Activated CD8-positive, alpha-beta T cell treated with anti-CD3 and anti-CD28 coated beads for 36 hours (primary cell): ENCODE data around the gene RACK1. TPM values are rescaled to one million over a fixed set of nuclear protein-coding genes. Genes with fewer than 3 reads are reported as not detected.

Experiments
- ATAC-seq: fragments of 200-7000 bp; cut with Tn5 transposase; one replicate; pipeline ENCODE4 v1.10.0; 2021; ENCODE audit warnings: mild to moderate bottlenecking, moderate library complexity
- CTCF ChIA-PET: fragments of 350-600 bp; sonication (Branson Sonifier 250); formaldehyde crosslinking; loops from one replicate; lab custom pipeline; 2021; ENCODE audit warnings: antibody characterized with exemption; lab: Charles Lee
- POLR2A ChIA-PET: fragments of 350-600 bp; sonication (Branson Sonifier 250); formaldehyde crosslinking; loops from one replicate; lab custom pipeline; 2021; ENCODE audit warnings: antibody characterized with exemption; lab: Charles Lee
- DNase-seq: peaks from one replicate; pipeline ENCODE4 v3.0.0-alpha.2; 2020
- H3K27ac Mint-ChIP-seq: one replicate; pipeline ENCODE4 v1.8.0; 2021; ENCODE audit warnings: mild to moderate bottlenecking, mixed read lengths
- H3K27me3 Mint-ChIP-seq: one replicate; pipeline ENCODE4 v1.8.0; 2021; ENCODE audit warnings: mixed read lengths
- H3K36me3 Mint-ChIP-seq: one replicate; pipeline ENCODE4 v1.8.0; 2021; ENCODE audit warnings: low read depth, mixed read lengths
- H3K4me1 Mint-ChIP-seq: one replicate; pipeline ENCODE4 v1.8.0; 2021; ENCODE audit warnings: low read depth, mixed read lengths
- H3K4me3 Mint-ChIP-seq: one replicate; pipeline ENCODE4 v1.8.0; 2021; ENCODE audit warnings: mild to moderate bottlenecking, moderate library complexity, mixed read lengths
- H3K9me3 Mint-ChIP-seq: one replicate; pipeline ENCODE4 v1.8.0; 2021; ENCODE audit warnings: mixed read lengths
- CTCF ChIP-seq: fragments of 200-600 bp; IDR thresholded peaks from one replicate; pipeline ENCODE4 v1.8.0; 2022; ENCODE audit warnings: antibody characterized with exemption, mild to moderate bottlenecking
- intact Hi-C: fragments of 100-400 bp; cut with micrococcal nuclease; formaldehyde crosslinking; loops from one replicate; pipeline ENCODE4 v1.10.0; 2022
- total RNA-seq, 2 experiments: library from RNA; stranded (reverse); gene quantifications; one replicate each; pipeline ENCODE4 v1.2.3, GENCODE V29; 2021

The RACK1 gene
- total RNA-seq, 2 experiments from 2014 or later, result 2,759 to 2,801 TPM

- CTCF ChIA-PET, result interaction anchor here (8.4 kb wide), 1 partner anchor 13 kb away, joined by 80 read pairs; no protein-coding TSS in a partner anchor
- H3K9me3 Mint-ChIP-seq, result no peaks in the 10 kb centered on the region
- H3K27ac Mint-ChIP-seq, result peak overlapping the region; percentile 15
- POLR2A ChIA-PET, result interaction anchor here (8.4 kb wide), 1 partner anchor 12 kb away, joined by 159 read pairs; no protein-coding TSS in a partner anchor
- H3K4me3 Mint-ChIP-seq, result peak overlapping the region; percentile 78
- peaks cover 29% of the 10 kb centered on the region for H3K4me1 Mint-ChIP-seq
- peaks cover 7% of the 10 kb centered on the region for H3K36me3 Mint-ChIP-seq
- TF ChIP-seq CTCF, result no peak
- ATAC-seq (peak; percentile 9), DNase-seq (no peak)
- H3K27me3 Mint-ChIP-seq, result peaks cover 28% of the 10 kb centered on the region
- intact Hi-C loops, result no loop called here
Observed at GRCh38 chr5:181203777-181204112, 40.0 kb downstream of the RACK1 start.

DNA sequence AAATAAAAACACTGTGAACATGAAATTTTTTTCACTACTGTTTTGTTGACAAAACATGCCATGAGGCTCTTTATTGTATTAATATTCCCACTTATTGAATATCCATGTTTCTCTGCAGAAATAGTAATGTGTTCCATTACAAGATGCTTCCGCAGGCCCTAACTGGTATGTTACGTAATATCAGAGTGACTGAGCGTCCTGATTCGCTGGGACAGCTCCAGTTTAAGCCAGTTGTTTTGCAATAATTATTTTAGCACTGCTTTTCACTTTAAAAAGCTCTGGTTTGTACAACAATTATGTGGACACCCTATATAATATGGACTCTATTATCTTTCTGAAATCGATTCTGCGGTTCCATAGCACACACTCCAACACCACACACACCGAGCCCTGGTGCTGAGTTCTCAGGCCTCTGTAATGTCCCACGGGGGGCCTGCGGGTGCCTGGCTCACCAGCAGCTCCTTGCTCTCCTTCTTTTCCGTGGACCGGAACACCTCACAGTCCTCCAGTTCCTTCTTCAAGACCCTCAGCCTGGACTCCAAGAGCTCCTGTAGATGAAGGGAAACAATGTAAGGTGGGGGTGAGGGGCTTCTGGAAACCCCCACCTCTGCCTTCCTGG is 40.5 kb downstream of the RACK1 start:
- Mint-ChIP-seq H3K9me3 (no peaks in the 10 kb centered on the region), H3K4me3 (peak overlapping the region; percentile 78)

DNA sequence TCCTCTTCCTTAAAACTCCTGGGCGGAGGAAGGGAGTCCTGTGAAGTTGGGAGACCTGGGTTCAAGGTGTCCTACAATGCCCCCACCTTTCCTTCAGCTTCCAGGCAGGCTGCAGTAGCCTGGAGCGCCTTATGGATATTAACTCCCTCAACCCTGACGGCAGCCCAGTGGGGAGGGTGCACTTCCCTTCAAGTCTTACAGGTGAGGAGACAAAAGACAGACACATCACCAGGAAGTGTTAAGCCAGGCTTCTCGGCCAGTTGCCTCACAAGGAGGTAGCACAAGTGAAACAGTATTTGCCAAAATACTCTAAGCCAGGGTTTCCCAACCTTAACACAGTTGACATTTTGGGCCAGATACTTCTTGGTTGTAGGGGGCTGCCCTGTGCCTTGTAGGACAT is 42.9 kb downstream of the RACK1 start:
- CTCF ChIA-PET, result interaction anchor here (1.2 to 8.4 kb wide), 2 partner anchors 10 to 33 kb away, joined by 3 to 80 read pairs; no protein-coding TSS in a partner anchor
- H3K4me3 Mint-ChIP-seq, result no peak overlapping the region

More for the DNA sequence above, 40.5 kb downstream of the RACK1 start:
- Mint-ChIP-seq H3K36me3 (peaks cover 7% of the 10 kb centered on the region), H3K27me3 (peaks cover 28% of the 10 kb centered on the region), H3K27ac (no peak overlapping the region), H3K4me1 (peaks cover 27% of the 10 kb centered on the region)
- intact Hi-C loops, result no loop called here
- DNase-seq (no peak), ATAC-seq (no peak)
- TF ChIP-seq CTCF, result no peak
- ChIA-PET CTCF (interaction anchor here (8.4 kb wide), 1 partner anchor 13 kb away, joined by 80 read pairs; no protein-coding TSS in a partner anchor), POLR2A (interaction anchor here (0.6 to 8.4 kb wide), 2 partner anchors 12 to 29 kb away, joined by 3 to 159 read pairs; no protein-coding TSS in a partner anchor)

GRCh38 chr5:181199881-181200638 is 43.6 kb downstream of the RACK1 start:
- Mint-ChIP-seq H3K27ac (no peak overlapping the region), H3K27me3 (peaks cover 10% of the 10 kb centered on the region), H3K4me1 (peaks cover 3% of the 10 kb centered on the region), H3K36me3 (no peaks in the 10 kb centered on the region), H3K9me3 (no peaks in the 10 kb centered on the region), H3K4me3 (no peak overlapping the region)
- POLR2A ChIA-PET, result interaction anchor here (0.9 to 1.3 kb wide), 2 partner anchors 8 to 16 kb away, joined by 4 read pairs; no protein-coding TSS in a partner anchor
- intact Hi-C loops, result no loop called here
- DNase-seq (no peak), ATAC-seq (no peak)
- CTCF ChIA-PET, result no interaction called here
- no peak for TF ChIP-seq CTCF

More for the DNA sequence above, 42.9 kb downstream of the RACK1 start:
- TF ChIP-seq CTCF, result no peak
- peaks cover 8% of the 10 kb centered on the region for H3K4me1 Mint-ChIP-seq
- POLR2A ChIA-PET, result interaction anchor here (8.4 kb wide), 1 partner anchor 9 kb away, joined by 159 read pairs; no protein-coding TSS in a partner anchor
- peaks cover 15% of the 10 kb centered on the region for H3K27me3 Mint-ChIP-seq
- intact Hi-C loops, result no loop called here
- H3K27ac Mint-ChIP-seq, result no peak overlapping the region
- no peaks in the 10 kb centered on the region for H3K36me3 Mint-ChIP-seq
- DNase-seq (no peak), ATAC-seq (no peak)
- no peaks in the 10 kb centered on the region for H3K9me3 Mint-ChIP-seq
